ENCODE data around the gene DHX40. TPM values are rescaled to one million over a fixed set of nuclear protein-coding genes. Genes with fewer than 3 reads are reported as not detected.
A peak's percentile ranks its signal among the peaks of the same experiment; 100 is the strongest.
"Not testable (repeated sequence)": the region's sequence is repeated elsewhere in the genome, so short reads cannot be mapped to it uniquely, and the experiment has no call there.

The DHX40 gene
- total RNA-seq, 1 donor, result 76.4 TPM

DNA sequence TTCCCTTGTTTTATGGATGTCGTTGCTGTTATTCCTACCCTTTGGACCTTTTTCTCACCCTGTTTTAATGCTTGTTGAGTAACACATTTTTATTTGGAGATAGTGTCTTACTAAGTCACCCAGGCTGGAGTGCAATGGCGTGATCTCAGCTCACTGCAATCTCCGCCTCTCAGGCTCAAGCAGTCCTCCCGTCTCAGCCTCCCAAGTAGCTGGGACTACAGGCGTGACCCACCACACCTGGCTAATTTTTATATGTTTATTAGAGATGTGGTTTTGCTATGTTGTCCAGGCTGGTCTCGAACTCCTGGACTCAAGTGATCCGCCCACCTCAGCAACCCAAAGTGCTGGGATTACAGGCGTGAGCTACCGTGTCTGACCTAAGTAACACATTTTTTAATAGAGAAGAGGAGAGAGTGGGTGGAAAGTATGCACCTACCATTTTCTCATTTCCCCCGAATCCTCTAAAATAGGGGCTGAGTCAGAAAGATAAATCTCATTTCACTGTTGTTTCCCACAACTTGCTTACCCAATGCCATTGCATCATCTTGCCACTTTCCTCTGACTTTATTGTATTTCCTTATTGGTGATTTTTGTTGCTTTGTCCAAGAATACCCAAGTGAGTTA, 7.0 kb downstream of the DHX40 start:
- peak; percentile 68 for DNase-seq (ENCODE audit: insufficient read length, low spot score, missing footprints)
- TF ChIP-seq, protein P1, sequence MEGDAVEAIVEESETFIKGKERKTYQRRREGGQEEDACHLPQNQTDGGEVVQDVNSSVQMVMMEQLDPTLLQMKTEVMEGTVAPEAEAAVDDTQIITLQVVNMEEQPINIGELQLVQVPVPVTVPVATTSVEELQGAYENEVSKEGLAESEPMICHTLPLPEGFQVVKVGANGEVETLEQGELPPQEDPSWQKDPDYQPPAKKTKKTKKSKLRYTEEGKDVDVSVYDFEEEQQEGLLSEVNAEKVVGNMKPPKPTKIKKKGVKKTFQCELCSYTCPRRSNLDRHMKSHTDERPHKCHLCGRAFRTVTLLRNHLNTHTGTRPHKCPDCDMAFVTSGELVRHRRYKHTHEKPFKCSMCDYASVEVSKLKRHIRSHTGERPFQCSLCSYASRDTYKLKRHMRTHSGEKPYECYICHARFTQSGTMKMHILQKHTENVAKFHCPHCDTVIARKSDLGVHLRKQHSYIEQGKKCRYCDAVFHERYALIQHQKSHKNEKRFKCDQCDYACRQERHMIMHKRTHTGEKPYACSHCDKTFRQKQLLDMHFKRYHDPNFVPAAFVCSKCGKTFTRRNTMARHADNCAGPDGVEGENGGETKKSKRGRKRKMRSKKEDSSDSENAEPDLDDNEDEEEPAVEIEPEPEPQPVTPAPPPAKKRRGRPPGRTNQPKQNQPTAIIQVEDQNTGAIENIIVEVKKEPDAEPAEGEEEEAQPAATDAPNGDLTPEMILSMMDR (IDR thresholded peaks at IDR 0.05; ENCODE audit: extremely low read depth, low read depth, low read length), result no peak
- peak overlapping the region; percentile 43 for H3K27ac ChIP-seq (ENCODE audit: low read depth, low read length)

DNA sequence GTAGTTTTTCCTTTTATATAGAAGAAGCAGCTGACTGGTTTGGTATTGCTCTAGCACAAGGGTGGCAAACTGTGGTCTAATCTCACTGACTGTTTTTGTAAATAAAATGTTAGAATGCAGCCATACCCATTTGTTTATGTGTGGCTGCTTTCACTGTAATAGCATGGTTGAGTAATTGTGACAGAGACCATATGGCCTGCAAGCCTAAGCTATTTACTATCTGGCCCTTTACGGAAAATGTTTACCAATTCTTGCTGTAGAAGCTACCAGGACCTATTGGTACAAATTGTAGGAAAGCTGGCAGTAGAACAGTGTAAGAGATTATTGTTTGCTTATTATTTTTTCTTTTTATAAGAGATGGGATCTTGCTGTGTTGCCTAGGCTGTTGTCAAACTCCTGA, 18.8 kb downstream of the DHX40 start:
- H3K9me3 ChIP-seq (ENCODE audit: low read depth, low read length); DNase-seq (ENCODE audit: insufficient read length, low spot score, missing footprints); H3K4me2 ChIP-seq (ENCODE audit: insufficient read depth, low read length): not testable (repeated sequence)

More for the DNA sequence above, 7.0 kb downstream of the DHX40 start:
- H4K20me1 ChIP-seq (ENCODE audit: insufficient read depth, low read length), result no peaks in the 10 kb centered on the region
- H2AFZ ChIP-seq (ENCODE audit: low read length), result no peak overlapping the region
- no peak overlapping the region for H3K4me3 ChIP-seq (ENCODE audit: insufficient read depth, low read length)
- no peaks in the 10 kb centered on the region for H3K27me3 ChIP-seq (ENCODE audit: insufficient read depth, low read length)
- H3K9me3 ChIP-seq (ENCODE audit: low read depth, low read length), result no peaks in the 10 kb centered on the region
- H3K36me3 ChIP-seq (ENCODE audit: insufficient read depth, low read length), result no peaks in the 10 kb centered on the region
- H3K79me2 ChIP-seq (ENCODE audit: insufficient read depth, low read length), result peaks cover under 1% of the 10 kb centered on the region
- H3K4me1 ChIP-seq (ENCODE audit: insufficient read depth, low read length), result no peaks in the 10 kb centered on the region
- no peak overlapping the region for H3K4me2 ChIP-seq (ENCODE audit: insufficient read depth, low read length)

DNA sequence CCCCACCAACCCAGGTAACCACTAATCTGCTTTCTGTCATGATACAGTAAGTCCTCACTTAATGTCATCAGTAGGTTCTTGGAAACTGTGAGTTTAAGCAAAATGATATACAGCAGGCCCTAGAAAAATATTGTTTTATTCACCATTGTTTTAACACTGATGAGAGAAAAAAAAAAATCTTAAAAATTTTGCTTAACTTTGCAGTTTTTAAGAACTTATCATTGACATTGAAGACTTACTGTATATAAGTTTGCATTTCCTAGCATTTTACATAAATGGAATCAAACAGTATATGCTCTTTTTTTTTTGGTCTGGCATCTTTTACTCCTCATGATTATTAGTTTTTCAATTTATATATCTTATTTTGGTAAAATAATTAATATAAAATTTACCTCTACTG, 34.8 kb downstream of the DHX40 start:
- Histone ChIP-seq H3K9me3 (ENCODE audit: low read depth, low read length) (no peaks in the 10 kb centered on the region), H3K79me2 (ENCODE audit: insufficient read depth, low read length) (no peaks in the 10 kb centered on the region), H4K20me1 (ENCODE audit: insufficient read depth, low read length) (no peaks in the 10 kb centered on the region), H3K4me2 (ENCODE audit: insufficient read depth, low read length) (no peak overlapping the region), H2AFZ (ENCODE audit: low read length) (no peak overlapping the region), H3K27ac (ENCODE audit: low read depth, low read length) (no peak overlapping the region), H3K4me3 (ENCODE audit: insufficient read depth, low read length) (no peak overlapping the region), H3K4me1 (ENCODE audit: insufficient read depth, low read length) (no peaks in the 10 kb centered on the region), H3K36me3 (ENCODE audit: insufficient read depth, low read length) (peaks cover 25% of the 10 kb centered on the region), H3K27me3 (ENCODE audit: insufficient read depth, low read length) (no peaks in the 10 kb centered on the region)
- TF ChIP-seq, protein P1 (IDR thresholded peaks at IDR 0.05; ENCODE audit: extremely low read depth, low read depth, low read length), result no peak
- DNase-seq (ENCODE audit: insufficient read length, low spot score, missing footprints), result no peak

More for the DNA sequence above, 18.8 kb downstream of the DHX40 start:
- not testable (repeated sequence) for H3K4me3 ChIP-seq (ENCODE audit: insufficient read depth, low read length); H3K27me3 ChIP-seq (ENCODE audit: insufficient read depth, low read length); H3K4me1 ChIP-seq (ENCODE audit: insufficient read depth, low read length); H3K27ac ChIP-seq (ENCODE audit: low read depth, low read length); H3K79me2 ChIP-seq (ENCODE audit: insufficient read depth, low read length); H3K36me3 ChIP-seq (ENCODE audit: insufficient read depth, low read length); H4K20me1 ChIP-seq (ENCODE audit: insufficient read depth, low read length); H2AFZ ChIP-seq (ENCODE audit: low read length)

DNA sequence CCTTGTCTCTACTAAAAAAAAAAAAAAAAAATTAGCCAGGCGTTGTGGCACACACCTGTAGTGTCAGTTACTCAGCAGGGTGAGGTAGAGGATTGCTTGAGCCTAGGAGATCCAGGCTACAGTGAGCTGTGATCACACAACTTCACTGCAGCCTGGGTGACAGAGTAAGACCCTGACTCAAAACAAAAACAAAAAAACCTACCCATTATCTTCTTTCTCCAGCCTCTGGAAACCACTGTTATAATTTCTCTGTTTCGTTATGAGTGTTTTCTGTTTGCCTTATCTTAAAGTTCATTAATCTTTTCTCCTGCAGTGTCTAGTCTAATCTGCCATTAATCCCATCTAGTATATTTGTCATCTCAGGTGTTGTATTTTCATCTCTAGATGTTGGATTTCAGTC, 35.7 kb downstream of the DHX40 start:
- H3K9me3 ChIP-seq (ENCODE audit: low read depth, low read length), result no peaks in the 10 kb centered on the region
- no peak overlapping the region for H3K27ac ChIP-seq (ENCODE audit: low read depth, low read length)
- H3K4me1 ChIP-seq (ENCODE audit: insufficient read depth, low read length), result no peaks in the 10 kb centered on the region
- H3K4me3 ChIP-seq (ENCODE audit: insufficient read depth, low read length), result no peak overlapping the region
- TF ChIP-seq, protein P1 (IDR thresholded peaks at IDR 0.05; ENCODE audit: extremely low read depth, low read depth, low read length), result no peak
- no peaks in the 10 kb centered on the region for H4K20me1 ChIP-seq (ENCODE audit: insufficient read depth, low read length)
- no peak overlapping the region for H3K4me2 ChIP-seq (ENCODE audit: insufficient read depth, low read length)
- no peaks in the 10 kb centered on the region for H3K27me3 ChIP-seq (ENCODE audit: insufficient read depth, low read length)
- H3K36me3 ChIP-seq (ENCODE audit: insufficient read depth, low read length), result peaks cover 32% of the 10 kb centered on the region
- no peak overlapping the region for H2AFZ ChIP-seq (ENCODE audit: low read length)
- DNase-seq (ENCODE audit: insufficient read length, low spot score, missing footprints), result no peak
- no peaks in the 10 kb centered on the region for H3K79me2 ChIP-seq (ENCODE audit: insufficient read depth, low read length)
